SIG-M5 (cell line): ENCODE measurements around the gene NLE1.
"Not testable (repeated sequence)": the region's sequence is repeated elsewhere in the genome, so short reads cannot be mapped to it uniquely, and the experiment has no call there.

Experiments
- DNase-seq: peaks from one replicate; lab custom pipeline; 2025; lab: John Stamatoyannopoulos, UW

The NLE1 gene

DNA sequence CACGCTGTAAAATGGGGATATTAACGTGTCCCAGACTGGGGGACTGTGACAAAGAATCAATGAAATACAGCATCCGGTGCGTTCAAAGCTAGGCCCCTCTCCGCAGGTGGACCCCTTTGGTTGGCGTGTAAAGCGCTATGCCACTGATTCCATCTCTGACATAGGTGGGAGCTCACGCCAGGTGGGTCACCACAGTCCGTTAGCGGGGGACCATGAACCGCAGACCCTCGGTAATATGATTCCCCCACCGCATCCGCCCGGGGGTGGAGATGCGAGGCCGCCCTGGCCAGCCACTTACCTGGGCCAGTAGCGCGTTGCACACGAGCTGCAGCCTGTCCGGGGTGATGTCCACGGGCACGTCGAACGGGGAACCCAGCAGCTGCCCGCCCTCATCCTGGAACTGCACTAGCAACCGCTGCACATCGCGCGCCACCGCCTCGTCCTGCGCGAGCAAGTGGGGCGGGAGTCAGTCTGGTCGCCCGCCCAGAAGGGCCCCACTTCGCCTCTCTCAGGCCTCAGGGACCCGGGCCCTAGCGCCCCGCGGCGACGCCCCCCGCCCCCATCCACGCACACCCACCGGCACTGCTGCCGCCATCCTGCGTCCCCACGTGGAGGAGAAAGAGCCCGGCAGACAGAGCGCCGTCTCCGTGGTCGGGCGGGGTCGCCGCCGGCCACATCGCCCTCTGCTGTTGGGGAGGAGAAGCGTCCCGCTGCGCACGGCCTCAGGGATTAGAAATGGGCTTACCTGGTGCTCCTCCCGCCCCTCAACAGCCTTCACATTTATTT lies at the start of gene NLE1:
Gene NLE1 (minus strand): TSS at position 623 of the 786 bp plus-strand sequence. CDS start 28 bp downstream, at position 595.
- no peak for DNase-seq

- no peak for DNase-seq
These were observed 49.0 kb upstream of the NLE1 start for GRCh38 chr17:35191001-35191695.

- peak; percentile 51 for DNase-seq
These were observed 47.2 kb upstream of the NLE1 start for GRCh38 chr17:35189291-35189690.

- DNase-seq = no peak
These were observed 46.0 kb upstream of the NLE1 start for GRCh38 chr17:35188111-35188510.

DNA sequence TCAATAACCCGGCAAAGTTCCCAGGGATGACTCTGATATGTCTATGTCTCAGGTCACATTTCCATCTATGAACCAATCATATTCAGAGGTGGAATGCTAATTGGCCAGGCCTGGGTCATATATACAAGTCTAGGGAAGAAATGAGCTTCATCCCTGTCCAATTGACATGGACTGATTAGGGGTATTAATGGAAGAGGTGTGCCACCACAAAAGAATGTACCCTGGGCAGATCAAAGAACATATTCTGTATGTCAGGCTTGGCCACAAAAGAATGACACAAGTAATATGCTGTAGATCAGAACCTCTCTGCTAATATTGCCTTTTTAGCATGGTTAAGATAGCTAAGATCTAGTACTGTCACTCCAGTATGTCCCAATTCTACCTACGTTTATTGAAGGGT lies 45.4 kb upstream of the NLE1 start:
- DNase-seq = no peak

DNA sequence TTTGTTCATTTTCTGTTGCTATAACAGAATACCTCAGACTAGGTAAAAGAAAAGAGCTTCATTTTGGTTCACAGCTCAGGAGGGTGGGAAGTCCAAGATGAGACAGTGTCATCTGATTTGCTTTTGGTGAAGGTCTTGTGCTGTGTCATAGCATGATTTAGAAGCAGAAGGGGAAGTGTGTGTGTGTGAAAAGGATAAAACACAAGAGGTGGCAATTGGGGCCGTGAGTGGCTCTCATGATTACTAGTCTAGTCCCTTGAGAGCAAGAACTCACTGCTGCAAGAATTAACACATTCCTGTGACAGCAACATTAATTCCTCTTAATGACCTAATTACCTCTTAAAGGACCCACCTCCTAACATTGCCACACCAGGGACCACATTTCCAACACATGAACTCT lies 43.7 kb upstream of the NLE1 start:
- DNase-seq = no peak

- DNase-seq = no peak
These were observed 42.2 kb upstream of the NLE1 start for GRCh38 chr17:35184274-35184673.

DNA sequence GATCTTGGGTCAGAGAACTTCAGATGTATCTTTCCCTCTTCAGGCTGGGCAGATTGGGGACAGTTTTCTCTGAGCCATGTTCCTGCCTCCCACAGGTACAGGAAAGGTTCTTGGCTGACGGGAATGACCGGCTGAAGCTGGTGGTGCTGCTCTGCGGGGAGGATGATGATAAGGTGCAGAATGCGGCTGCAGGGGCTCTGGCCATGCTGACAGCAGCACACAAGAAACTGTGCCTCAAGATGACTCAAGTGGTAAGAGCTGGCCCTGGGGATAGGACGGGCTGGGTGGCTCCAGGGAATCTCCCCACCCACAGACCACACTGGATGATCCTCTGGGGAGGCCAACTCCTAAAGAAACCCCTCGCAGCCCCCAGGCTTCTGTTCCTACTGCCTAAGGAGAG lies 41.2 kb upstream of the NLE1 start:
- DNase-seq = no peak

GRCh38 chr17:35179379-35179778 lies 37.3 kb upstream of the NLE1 start:
- DNase-seq = not testable (repeated sequence)

DNA sequence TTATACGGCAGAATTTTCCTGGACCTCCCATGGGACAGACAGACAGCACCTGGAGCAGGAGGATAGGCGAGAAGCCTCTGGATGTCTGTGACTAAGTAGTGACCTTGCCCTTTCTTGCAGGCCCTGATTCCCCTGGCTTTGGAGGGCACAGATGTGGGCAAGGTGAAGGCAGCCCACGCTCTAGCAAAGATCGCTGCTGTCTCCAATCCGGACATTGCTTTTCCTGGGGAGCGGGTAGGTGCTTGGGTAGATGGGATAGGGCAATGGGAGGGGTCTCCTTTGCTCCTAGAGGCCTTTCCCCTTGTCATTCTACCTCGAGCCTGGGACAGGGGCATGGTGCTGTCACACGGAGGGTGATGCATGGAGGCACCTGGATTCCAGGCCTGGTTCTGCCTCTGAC lies 34.8 kb upstream of the NLE1 start:
- DNase-seq = no peak

- no peak for DNase-seq
These were observed 33.7 kb upstream of the NLE1 start for GRCh38 chr17:35175638-35176415.

DNA sequence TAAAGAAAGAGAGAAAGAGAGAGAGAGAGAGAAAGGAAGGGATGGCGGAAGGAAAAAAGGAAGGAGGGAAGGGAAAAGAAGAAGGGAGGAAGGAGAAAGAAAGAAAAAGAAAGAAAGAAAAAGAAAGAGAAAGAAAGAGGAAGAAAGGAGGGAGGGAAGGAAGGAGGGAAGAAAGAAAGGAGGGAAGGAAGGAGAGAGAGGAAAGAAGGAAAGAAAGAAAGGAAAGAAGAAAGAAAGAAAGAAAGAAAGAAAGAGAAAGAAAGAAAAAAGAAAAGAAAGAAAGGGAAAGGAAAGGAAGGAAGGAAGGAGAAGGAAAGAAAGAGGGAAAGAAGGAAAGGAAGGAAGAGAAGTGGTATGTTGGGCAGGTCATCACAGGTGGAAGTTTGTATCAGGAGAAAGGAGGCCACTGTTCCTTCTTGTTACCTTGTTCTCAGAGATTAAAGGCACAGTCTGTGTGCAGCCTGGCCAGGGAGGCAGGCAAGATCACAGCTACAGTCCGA lies 32.8 kb upstream of the NLE1 start:
- no peak for DNase-seq

DNA sequence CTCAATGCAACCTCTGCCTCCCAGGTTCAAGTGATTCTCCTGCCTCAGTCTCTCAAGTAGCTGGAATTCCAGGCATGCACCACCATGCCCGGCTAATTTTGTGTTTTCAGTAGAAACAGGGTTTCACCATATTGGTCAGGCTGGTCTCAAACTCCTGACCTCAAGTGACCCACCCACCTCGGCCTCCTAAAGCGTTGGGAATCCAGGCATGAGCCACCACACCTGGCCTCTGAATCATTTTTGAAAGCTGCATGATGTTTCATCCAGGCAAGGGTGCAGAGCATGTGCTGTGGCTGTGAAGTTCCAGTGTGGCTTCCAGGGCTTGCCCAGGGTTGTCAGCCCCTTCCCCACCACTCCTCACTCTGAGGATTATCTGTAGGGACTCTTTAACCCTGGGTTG lies 30.2 kb upstream of the NLE1 start:
- DNase-seq = not testable (repeated sequence)

DNA sequence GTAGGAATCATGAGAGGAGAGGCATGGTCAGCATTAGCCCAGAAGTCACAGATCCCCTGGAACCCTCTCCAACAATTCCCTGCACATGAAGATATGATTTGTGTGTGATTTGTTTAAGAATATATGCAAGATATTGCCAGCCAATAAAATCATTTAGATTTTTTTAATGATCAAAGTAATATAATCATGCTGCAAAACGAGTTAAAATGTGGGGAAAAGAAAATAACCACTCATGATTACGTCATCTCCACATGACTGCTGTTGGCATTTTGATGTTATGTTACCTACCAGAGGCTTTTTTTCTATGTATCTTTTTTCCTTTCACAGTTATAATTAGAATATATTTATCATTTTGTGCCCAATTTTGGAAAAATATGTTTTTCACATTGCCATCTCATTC lies 29.7 kb upstream of the NLE1 start:
- no peak for DNase-seq

GRCh38 chr17:35170968-35171771 lies 29.1 kb upstream of the NLE1 start:
- DNase-seq = no peak

DNA sequence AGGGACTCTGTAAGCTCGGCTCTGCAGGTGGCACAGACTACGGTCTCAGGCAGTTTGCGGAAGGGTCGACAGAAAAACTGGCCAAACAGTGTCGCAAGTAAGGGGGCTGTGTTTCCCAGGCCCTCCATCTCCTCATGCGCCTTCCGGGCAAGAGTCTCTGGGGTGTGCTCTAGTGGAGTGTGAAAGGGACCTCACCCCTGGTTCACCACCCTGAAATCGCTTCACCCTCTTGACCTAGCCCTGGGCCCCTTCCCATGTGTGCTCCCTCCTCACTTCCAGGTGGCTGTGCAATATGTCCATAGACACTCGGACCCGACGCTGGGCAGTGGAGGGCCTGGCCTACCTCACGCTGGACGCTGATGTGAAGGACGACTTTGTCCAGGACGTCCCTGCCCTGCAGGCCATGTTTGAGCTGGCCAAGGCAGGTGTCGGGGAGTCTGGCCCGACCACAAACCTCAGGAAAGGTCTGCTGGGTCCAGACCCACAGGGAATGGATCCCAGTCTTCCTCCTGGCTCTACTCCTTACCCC lies 27.8 kb upstream of the NLE1 start:
- no peak for DNase-seq

- DNase-seq = no peak
These were observed 25.6 kb upstream of the NLE1 start for GRCh38 chr17:35167666-35168065.

GRCh38 chr17:35167046-35167445 lies 24.9 kb upstream of the NLE1 start:
- no peak for DNase-seq

GRCh38 chr17:35166526-35166925 lies 24.4 kb upstream of the NLE1 start:
- no peak for DNase-seq

GRCh38 chr17:35164716-35165115 lies 22.6 kb upstream of the NLE1 start:
- DNase-seq = no peak

GRCh38 chr17:35163886-35164285 lies 21.8 kb upstream of the NLE1 start:
- DNase-seq = no peak
